NCI-H774 (cell line): ENCODE measurements around the gene GTF2F1.
"Not testable (repeated sequence)": the region's sequence is repeated elsewhere in the genome, so short reads cannot be mapped to it uniquely, and the experiment has no call there.

ENCODE experiments used
- DNase-seq: peaks from one replicate; lab custom pipeline; 2025; lab: John Stamatoyannopoulos, UW

The GTF2F1 gene

GRCh38 chr19:6393074-6393982 lies at the start of gene GTF2F1:
Gene GTF2F1, minus strand, starts transcription at chr19:6393164. Its CDS starts 169 bp downstream, at chr19:6392995.
- peak; percentile 94 for DNase-seq

GRCh38 chr19:6442087-6442688 lies 49.2 kb upstream of the GTF2F1 start:
- DNase-seq: no peak

GRCh38 chr19:6440905-6441304 lies 47.9 kb upstream of the GTF2F1 start:
- no peak for DNase-seq

GRCh38 chr19:6439743-6440142 lies 46.8 kb upstream of the GTF2F1 start:
- DNase-seq: no peak

- DNase-seq: no peak
These were observed 40.7 kb upstream of the GTF2F1 start, which contains the start of gene SLC25A41 for GRCh38 chr19:6433663-6434062. Gene SLC25A41, minus strand, starts transcription at chr19:6433763. Its CDS starts 70 bp downstream, at chr19:6433693.

GRCh38 chr19:6433165-6433564 lies 40.2 kb upstream of the GTF2F1 start:
- DNase-seq: no peak

GRCh38 chr19:6431891-6432290 lies 38.9 kb upstream of the GTF2F1 start:
- no peak for DNase-seq

GRCh38 chr19:6429419-6430221 lies 36.7 kb upstream of the GTF2F1 start:
- no peak for DNase-seq

GRCh38 chr19:6428692-6429418 lies 35.9 kb upstream of the GTF2F1 start:
- not testable (repeated sequence) for DNase-seq

GRCh38 chr19:6427131-6427530 lies 34.2 kb upstream of the GTF2F1 start:
- DNase-seq: no peak

GRCh38 chr19:6425732-6426620 lies 33.0 kb upstream of the GTF2F1 start:
- DNase-seq: no peak

- DNase-seq: peak; percentile 99
These were observed 32.2 kb upstream of the GTF2F1 start for GRCh38 chr19:6424939-6425731.

GRCh38 chr19:6424195-6424938 lies 31.4 kb upstream of the GTF2F1 start, which contains the start of gene KHSRP:
Gene KHSRP, minus strand, starts transcription at chr19:6424811. Its CDS starts 110 bp downstream, at chr19:6424701.
- no peak for DNase-seq

- no peak for DNase-seq
These were observed 30.7 kb upstream of the GTF2F1 start for GRCh38 chr19:6423499-6424194.

GRCh38 chr19:6421075-6422014 lies 28.4 kb upstream of the GTF2F1 start:
- DNase-seq: no peak

GRCh38 chr19:6418562-6418932 lies 25.6 kb upstream of the GTF2F1 start:
- no peak for DNase-seq
